Ascending aorta (tissue), 2 donors: ENCODE data around the gene SDHA. TPM values are rescaled to one million over a fixed set of nuclear protein-coding genes. Genes with fewer than 3 reads are reported as not detected.
"Not testable (repeated sequence)": the region's sequence is repeated elsewhere in the genome, so short reads cannot be mapped to it uniquely, and the experiment has no call there.

Source experiments
- DNase-seq, 2 donors: peaks; one replicate each; pipeline ENCODE4 v3.0.0-alpha.2; 2019; ENCODE audit warnings: low spot score in 2 of 2
- H3K27ac ChIP-seq, 2 donors: fragments of 200-600 bp; sonication (generic); one replicate each; pipeline ENCODE4 v1.5.1; 2016 to 2017; ENCODE audit warnings: mild to moderate bottlenecking in 1 of 2
- H3K27me3 ChIP-seq: fragments of 200-600 bp; sonication (generic); one replicate; pipeline ENCODE4 v1.5.1; 2017
- H3K36me3 ChIP-seq, 2 donors: fragments of 200-600 bp; sonication (generic); one replicate each; pipeline ENCODE4 v1.5.1; 2016
- H3K4me1 ChIP-seq, 2 donors: fragments of 200-600 bp; sonication (generic); one replicate each; pipeline ENCODE4 v1.5.1; 2016 to 2017; ENCODE audit warnings: mild to moderate bottlenecking in 1 of 2
- H3K4me3 ChIP-seq, 2 donors: fragments of 200-600 bp; sonication (generic); one replicate each; pipeline ENCODE4 v1.5.1; 2016 to 2017; ENCODE audit warnings: mild to moderate bottlenecking in 1 of 2
- H3K9me3 ChIP-seq, 2 donors: fragments of 200-600 bp; sonication (generic); one replicate each; pipeline ENCODE4 v1.5.1; 2016
- intact Hi-C: fragments of 100-400 bp; cut with DNase I; formaldehyde crosslinking; loops from one replicate; pipeline ENCODE4 v1.15.1; 2023
- total RNA-seq: library from RNA; depleted of rRNA; stranded (reverse); fragments of >200 nt; gene quantifications from one replicate; pipeline ENCODE4 v1.1.0, GENCODE V29; 2016
- TF ChIP-seq, protein P1 (sequence below), 3 experiments: fragments of 200-600 bp in 2 of 3; fragments of 450-650 bp in 1 of 3; sonication (generic) in 2 of 3; IDR thresholded peaks; one replicate each; pipeline ENCODE4 v1.5.1; 2016 to 2019; ENCODE audit warnings: antibody characterized with exemption in 3 of 3, mild to moderate bottlenecking in 1 of 3, moderate library complexity in 1 of 3

Gene SDHA
- total RNA-seq, 1 donor from 2014 or later, result 41.1 TPM

DNA sequence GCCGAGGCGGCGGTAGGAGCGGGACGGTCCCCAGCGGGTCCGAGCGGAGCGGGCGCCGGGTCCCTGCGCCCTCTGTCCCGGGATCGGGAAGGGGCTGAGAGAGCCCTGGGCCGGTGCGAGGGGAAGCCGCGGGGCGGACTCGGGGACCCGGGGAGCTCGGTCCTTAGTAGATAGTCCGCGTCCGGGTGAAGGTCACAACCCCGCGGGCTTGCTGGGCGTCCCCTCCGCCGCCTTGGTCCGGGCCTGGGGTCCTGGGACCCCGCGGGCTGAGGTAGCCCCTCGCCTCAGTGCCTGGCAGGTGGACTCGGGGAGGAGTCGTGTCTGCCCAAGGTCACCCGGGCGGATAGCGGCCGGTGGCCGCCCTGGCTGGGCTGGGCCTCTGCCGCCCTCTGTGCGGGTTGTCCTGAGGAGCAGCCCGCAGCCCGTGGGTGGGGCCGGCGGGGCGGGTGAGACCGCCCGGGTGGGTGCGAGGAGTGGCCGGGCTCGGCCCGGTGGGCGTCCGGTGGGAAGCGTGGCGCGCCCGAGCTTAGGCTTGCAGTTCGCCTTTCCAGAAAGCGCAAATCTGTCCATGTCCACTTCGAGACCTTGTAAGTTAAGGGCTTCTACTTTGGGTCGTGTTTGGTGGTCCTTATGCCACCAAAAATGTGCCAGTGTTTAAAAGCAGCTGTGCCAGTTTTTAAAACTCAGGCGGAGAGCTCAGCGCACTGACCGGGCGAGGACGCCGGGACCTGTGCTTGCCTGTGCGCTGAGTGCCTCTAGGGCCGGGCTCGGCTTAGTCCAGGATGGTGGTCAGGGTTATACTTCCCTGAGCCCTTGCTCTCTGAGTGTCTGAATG lies 554 bp downstream of the SDHA start:
- no peaks in the 10 kb centered on the region for H3K27me3 ChIP-seq
- TF ChIP-seq, protein P1, sequence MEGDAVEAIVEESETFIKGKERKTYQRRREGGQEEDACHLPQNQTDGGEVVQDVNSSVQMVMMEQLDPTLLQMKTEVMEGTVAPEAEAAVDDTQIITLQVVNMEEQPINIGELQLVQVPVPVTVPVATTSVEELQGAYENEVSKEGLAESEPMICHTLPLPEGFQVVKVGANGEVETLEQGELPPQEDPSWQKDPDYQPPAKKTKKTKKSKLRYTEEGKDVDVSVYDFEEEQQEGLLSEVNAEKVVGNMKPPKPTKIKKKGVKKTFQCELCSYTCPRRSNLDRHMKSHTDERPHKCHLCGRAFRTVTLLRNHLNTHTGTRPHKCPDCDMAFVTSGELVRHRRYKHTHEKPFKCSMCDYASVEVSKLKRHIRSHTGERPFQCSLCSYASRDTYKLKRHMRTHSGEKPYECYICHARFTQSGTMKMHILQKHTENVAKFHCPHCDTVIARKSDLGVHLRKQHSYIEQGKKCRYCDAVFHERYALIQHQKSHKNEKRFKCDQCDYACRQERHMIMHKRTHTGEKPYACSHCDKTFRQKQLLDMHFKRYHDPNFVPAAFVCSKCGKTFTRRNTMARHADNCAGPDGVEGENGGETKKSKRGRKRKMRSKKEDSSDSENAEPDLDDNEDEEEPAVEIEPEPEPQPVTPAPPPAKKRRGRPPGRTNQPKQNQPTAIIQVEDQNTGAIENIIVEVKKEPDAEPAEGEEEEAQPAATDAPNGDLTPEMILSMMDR (IDR thresholded peaks at IDR 0.05), result no peak
- peak overlapping the region; percentile 95 to 98 for H3K4me3 ChIP-seq
- DNase-seq, result peak in 1 of 2 donors; percentile 69
- peak overlapping the region; percentile 80 to 91 for H3K27ac ChIP-seq
- H3K36me3 ChIP-seq, result peaks cover under 1 to 5% of the 10 kb centered on the region in 2 donors
- intact Hi-C loops, result loop anchor here (1.0 to 5.0 kb wide), 4 partner anchors 30 to 254 kb away; partner anchors contain the start of genes EXOC3 and PDCD6
- peaks cover 0 to 12% of the 10 kb centered on the region in 2 donors for H3K4me1 ChIP-seq
- H3K9me3 ChIP-seq, result no peaks in the 10 kb centered on the region

GRCh38 chr5:219460-219863 lies 1.3 kb downstream of the SDHA start:
- Histone ChIP-seq H3K36me3 (peaks cover 6 to 8% of the 10 kb centered on the region in 2 donors), H3K27me3 (no peaks in the 10 kb centered on the region), H3K4me3 (peak overlapping the region; percentile 95 to 98), H3K4me1 (peaks cover 0 to 12% of the 10 kb centered on the region in 2 donors), H3K27ac (peak overlapping the region; percentile 80 to 91), H3K9me3 (no peaks in the 10 kb centered on the region)
- TF ChIP-seq, protein P1 (IDR thresholded peaks at IDR 0.05), result no peak
- no peak for DNase-seq
- intact Hi-C loops, result loop anchor here (2.0 to 5.0 kb wide), 2 partner anchors 223 to 253 kb away; partner anchors contain the start of gene EXOC3

DNA sequence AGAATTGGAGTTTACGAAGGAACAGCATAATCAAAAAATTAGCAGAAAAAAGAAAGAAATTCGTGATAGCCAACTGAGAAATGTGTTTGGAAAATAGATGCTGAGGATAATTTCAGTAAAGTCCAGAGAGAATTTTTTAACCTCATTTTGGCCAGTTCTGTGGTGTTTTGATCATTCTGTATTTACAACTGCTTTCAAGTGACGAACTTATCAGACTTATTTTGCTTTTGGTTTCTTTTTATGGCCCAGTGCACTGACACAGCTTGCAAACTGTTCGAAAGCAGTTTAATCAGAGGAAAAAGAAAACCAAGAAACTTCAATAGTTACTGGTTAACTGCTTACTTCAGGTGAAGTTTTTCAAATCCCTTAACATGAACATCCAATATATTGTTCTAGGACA lies 1.9 kb downstream of the SDHA start:
- intact Hi-C loops, result loop anchor here (2.0 to 5.0 kb wide), 2 partner anchors 222 to 253 kb away; partner anchors contain the start of gene EXOC3
- Histone ChIP-seq H3K4me3 (peak overlapping the region; percentile 95 to 98), H3K27ac (peak overlapping the region in 1 of 2 donors; percentile 91)

DNA sequence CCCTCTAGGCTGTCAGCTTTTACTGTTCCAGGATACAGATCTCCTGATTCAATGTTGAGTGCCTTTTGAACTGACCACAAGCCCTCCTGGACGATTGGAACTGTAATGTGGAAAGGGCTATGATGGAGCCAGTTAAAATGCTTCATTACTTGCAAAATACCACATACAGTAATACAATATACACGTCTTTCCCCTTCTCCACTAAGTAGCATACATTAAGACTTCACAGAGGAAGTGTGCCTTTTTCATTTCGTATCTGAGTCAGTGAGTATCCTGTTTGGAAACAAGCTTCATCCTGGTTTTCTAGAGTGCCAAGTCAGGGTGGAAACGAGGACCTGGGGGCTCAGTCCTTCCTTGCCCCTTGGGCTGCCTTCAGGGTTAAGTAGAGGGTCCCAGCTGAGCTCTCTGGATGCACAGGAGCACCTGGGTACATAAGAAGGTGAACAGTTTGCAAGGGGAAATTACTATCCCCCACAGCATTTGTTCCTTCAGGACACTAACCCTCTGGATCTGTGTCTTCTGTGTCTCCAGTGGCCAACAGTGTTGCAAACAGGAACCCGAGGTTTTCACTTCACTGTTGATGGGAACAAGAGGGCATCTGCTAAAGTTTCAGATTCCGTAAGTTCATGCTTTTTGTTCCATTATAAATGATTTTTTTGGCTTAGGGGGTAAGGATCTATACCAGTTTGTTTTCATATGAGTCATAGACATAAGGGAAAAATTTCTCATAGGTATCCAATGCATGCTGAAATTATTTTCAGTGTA lies 5.0 kb downstream of the SDHA start:
- intact Hi-C loops, DNase-seq, H3K27me3 ChIP-seq, H3K27ac ChIP-seq, H3K9me3 ChIP-seq, H3K4me3 ChIP-seq: not testable (repeated sequence)
- Histone ChIP-seq H3K36me3 (peaks cover 41 to 42% of the 10 kb centered on the region in 2 donors), H3K4me1 (peaks cover 0 to 12% of the 10 kb centered on the region in 2 donors)

More for the DNA sequence above, 1.9 kb downstream of the SDHA start:
- Histone ChIP-seq H3K4me1 (peaks cover 0 to 12% of the 10 kb centered on the region in 2 donors), H3K36me3 (peaks cover 11 to 13% of the 10 kb centered on the region in 2 donors), H3K27me3 (no peaks in the 10 kb centered on the region), H3K9me3 (no peaks in the 10 kb centered on the region)
- DNase-seq, result no peak
- TF ChIP-seq, protein P1 (IDR thresholded peaks at IDR 0.05), result no peak

GRCh38 chr5:223791-224190 lies 5.7 kb downstream of the SDHA start:
- TF ChIP-seq, protein P1 (IDR thresholded peaks at IDR 0.05), result no peak
- intact Hi-C loops, result no loop called here
- Histone ChIP-seq H3K9me3 (no peaks in the 10 kb centered on the region), H3K4me3 (no peak overlapping the region), H3K27me3 (no peaks in the 10 kb centered on the region), H3K36me3 (peaks cover 48% of the 10 kb centered on the region in 2 donors), H3K27ac (no peak overlapping the region), H3K4me1 (peaks cover 0 to 12% of the 10 kb centered on the region in 2 donors)
- no peak for DNase-seq
